Neural progenitor cell (in vitro differentiated cells): ENCODE results near the gene KIF2A. TPM values are rescaled to one million over a fixed set of nuclear protein-coding genes. Genes with fewer than 3 reads are reported as not detected.

ENCODE experiments used
- DNase-seq: peaks from one replicate; pipeline ENCODE4 v3.0.0-alpha.2; 2016; ENCODE audit warnings: low spot score
- H2AFZ ChIP-seq: fragments of 200-600 bp; sonication (generic); replicated peaks from 2 replicates; pipeline ENCODE4 v1.6.1; 2016; ENCODE audit warnings: antibody characterized with exemption
- H3F3A ChIP-seq: fragments of 200-600 bp; sonication (generic); 2 replicates; pipeline ENCODE4 v1.6.1; 2016; ENCODE audit warnings: antibody characterized with exemption, low read depth
- H3K27ac ChIP-seq: fragments of 200-600 bp; sonication (generic); 2 replicates; pipeline ENCODE4 v1.5.1; 2016; ENCODE audit warnings: mild to moderate bottlenecking
- H3K27me3 ChIP-seq: fragments of 200-600 bp; sonication (generic); 2 replicates; pipeline ENCODE4 v1.6.1; 2016; ENCODE audit warnings: mild to moderate bottlenecking, moderate library complexity
- H3K36me3 ChIP-seq: fragments of 200-600 bp; sonication (generic); 2 replicates; pipeline ENCODE4 v1.5.1; 2016
- H3K4me1 ChIP-seq: fragments of 200-600 bp; sonication (generic); 2 replicates; pipeline ENCODE4 v1.6.1; 2016; ENCODE audit warnings: mixed run types
- H3K4me2 ChIP-seq: fragments of 200-600 bp; sonication (generic); 2 replicates; pipeline ENCODE4 v1.6.1; 2016
- H3K4me3 ChIP-seq: fragments of 200-600 bp; sonication (generic); 2 replicates; pipeline ENCODE4 v1.5.1; 2016
- H3K79me2 ChIP-seq: fragments of 200-600 bp; sonication (generic); 2 replicates; pipeline ENCODE4 v1.6.1; 2016; ENCODE audit warnings: low read depth
- H3K9ac ChIP-seq: fragments of 200-600 bp; sonication (generic); 2 replicates; pipeline ENCODE4 v1.6.1; 2016
- H3K9me3 ChIP-seq: fragments of 200-600 bp; sonication (generic); 2 replicates; pipeline ENCODE4 v1.5.1; 2016; ENCODE audit warnings: low read depth
- H4K20me1 ChIP-seq: fragments of 200-600 bp; sonication (generic); 2 replicates; pipeline ENCODE4 v1.6.1; 2016; ENCODE audit warnings: low read depth
- H3K27ac Mint-ChIP-seq: 3 replicates; pipeline ENCODE4 v1.8.0; 2021; ENCODE audit warnings: mixed read lengths
- H3K27me3 Mint-ChIP-seq: 2 replicates; pipeline ENCODE4 v1.8.0; 2022; ENCODE audit warnings: low read depth, mild to moderate bottlenecking, inconsistent platforms, moderate library complexity, mixed read lengths; ENCODE audit not compliant: insufficient read depth
- H3K36me3 Mint-ChIP-seq: 3 replicates; pipeline ENCODE4 v1.8.0; 2021; ENCODE audit warnings: mixed read lengths
- H3K4me1 Mint-ChIP-seq: 3 replicates; pipeline ENCODE4 v1.8.0; 2021; ENCODE audit warnings: mixed read lengths
- H3K4me3 Mint-ChIP-seq: 3 replicates; pipeline ENCODE4 v1.8.0; 2021; ENCODE audit warnings: mild to moderate bottlenecking, moderate library complexity, mixed read lengths
- H3K9me3 Mint-ChIP-seq: 3 replicates; pipeline ENCODE4 v1.8.0; 2020; ENCODE audit warnings: mixed read lengths
- EZH2 ChIP-seq: fragments of 200-600 bp; sonication (generic); IDR thresholded peaks from 2 replicates; pipeline ENCODE4 v1.6.1; 2017; ENCODE audit warnings: antibody characterized with exemption, mild to moderate bottlenecking, moderate library complexity
- EZH2phosphoT487 ChIP-seq: fragments of 200-600 bp; sonication (generic); IDR thresholded peaks from 2 replicates; pipeline ENCODE4 v1.6.1; 2017; ENCODE audit warnings: antibody characterized with exemption
- total RNA-seq: library from RNA; depleted of rRNA; stranded (reverse); fragments of >200 nt; gene quantifications from 2 replicates; pipeline ENCODE4 v1.2.3, GENCODE V29; 2015; ENCODE audit warnings: low replicate concordance
- TF ChIP-seq, protein P1 (sequence below): fragments of 200-600 bp; sonication (generic); IDR thresholded peaks from 2 replicates; pipeline ENCODE4 v1.5.1; 2017; ENCODE audit warnings: antibody characterized with exemption, mild to moderate bottlenecking

Gene KIF2A
- total RNA-seq, 1 donor from 2014 or later: 114 TPM

DNA sequence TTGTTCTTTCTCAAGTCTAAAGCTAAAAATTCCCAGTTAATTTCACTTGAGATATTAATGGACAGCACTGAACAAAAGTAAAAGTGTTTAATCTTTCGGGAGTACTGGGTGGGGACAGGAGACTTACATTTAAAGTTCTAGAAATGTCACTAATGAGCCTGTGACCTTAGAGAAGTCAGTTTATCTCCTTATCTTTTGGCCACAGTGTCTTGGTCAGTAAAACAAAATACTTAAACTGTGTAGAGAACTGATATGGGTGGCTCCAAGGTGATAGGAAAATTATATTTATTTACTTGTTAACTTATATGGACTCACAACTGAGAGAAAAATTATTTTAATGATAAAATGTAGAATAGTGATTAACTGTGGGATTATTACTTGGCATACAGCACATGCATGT lies 115.4 kb downstream of the KIF2A start:
- H3K9ac ChIP-seq: no peak overlapping the region
- Mint-ChIP-seq H3K27ac (no peak overlapping the region), H3K9me3 (no peaks in the 10 kb centered on the region), H3K27me3 (peaks cover 2% of the 10 kb centered on the region), H3K4me3 (no peak overlapping the region), H3K4me1 (no peaks in the 10 kb centered on the region), H3K36me3 (peaks cover 4% of the 10 kb centered on the region)
- DNase-seq: no peak
- no peaks in the 10 kb centered on the region for H3K4me1 ChIP-seq
- H3K27me3 ChIP-seq: no peaks in the 10 kb centered on the region
- H3K27ac ChIP-seq: no peak overlapping the region
- no peak overlapping the region for H3K4me3 ChIP-seq
- no peaks in the 10 kb centered on the region for H3F3A ChIP-seq
- no peaks in the 10 kb centered on the region for H3K36me3 ChIP-seq
- no peak overlapping the region for H3K4me2 ChIP-seq
- H3K9me3 ChIP-seq: no peaks in the 10 kb centered on the region
- TF ChIP-seq EZH2 (no peak), EZH2phosphoT487 (no peak)
- TF ChIP-seq, protein P1, sequence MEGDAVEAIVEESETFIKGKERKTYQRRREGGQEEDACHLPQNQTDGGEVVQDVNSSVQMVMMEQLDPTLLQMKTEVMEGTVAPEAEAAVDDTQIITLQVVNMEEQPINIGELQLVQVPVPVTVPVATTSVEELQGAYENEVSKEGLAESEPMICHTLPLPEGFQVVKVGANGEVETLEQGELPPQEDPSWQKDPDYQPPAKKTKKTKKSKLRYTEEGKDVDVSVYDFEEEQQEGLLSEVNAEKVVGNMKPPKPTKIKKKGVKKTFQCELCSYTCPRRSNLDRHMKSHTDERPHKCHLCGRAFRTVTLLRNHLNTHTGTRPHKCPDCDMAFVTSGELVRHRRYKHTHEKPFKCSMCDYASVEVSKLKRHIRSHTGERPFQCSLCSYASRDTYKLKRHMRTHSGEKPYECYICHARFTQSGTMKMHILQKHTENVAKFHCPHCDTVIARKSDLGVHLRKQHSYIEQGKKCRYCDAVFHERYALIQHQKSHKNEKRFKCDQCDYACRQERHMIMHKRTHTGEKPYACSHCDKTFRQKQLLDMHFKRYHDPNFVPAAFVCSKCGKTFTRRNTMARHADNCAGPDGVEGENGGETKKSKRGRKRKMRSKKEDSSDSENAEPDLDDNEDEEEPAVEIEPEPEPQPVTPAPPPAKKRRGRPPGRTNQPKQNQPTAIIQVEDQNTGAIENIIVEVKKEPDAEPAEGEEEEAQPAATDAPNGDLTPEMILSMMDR: no peak
- peaks cover 100% of the 10 kb centered on the region for H3K79me2 ChIP-seq
- no peak overlapping the region for H2AFZ ChIP-seq
- H4K20me1 ChIP-seq: peaks cover 6% of the 10 kb centered on the region

DNA sequence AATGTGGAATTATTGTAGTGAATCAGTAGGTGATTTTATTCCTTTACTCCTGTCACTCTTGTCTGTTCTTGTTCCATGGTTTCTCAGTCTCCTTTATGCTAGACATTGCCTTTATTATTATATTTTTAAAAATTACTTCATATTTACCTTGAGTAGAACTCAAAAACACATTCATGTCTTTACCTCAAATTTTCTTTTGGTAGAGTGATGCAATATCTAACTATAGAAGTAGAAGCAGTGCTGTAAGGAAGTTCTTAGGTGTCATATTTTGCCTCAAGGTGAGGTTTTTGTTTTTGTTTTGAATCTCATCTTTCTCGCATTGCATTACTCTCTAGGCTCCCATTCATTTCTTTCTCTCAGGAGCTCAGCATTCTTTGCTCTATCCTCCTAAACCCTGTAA lies 118.8 kb downstream of the KIF2A start:
- Histone ChIP-seq H3K27ac (no peak overlapping the region), H3K36me3 (no peaks in the 10 kb centered on the region), H3F3A (no peaks in the 10 kb centered on the region), H3K4me3 (no peak overlapping the region), H3K79me2 (peaks cover 100% of the 10 kb centered on the region), H3K9me3 (no peaks in the 10 kb centered on the region), H2AFZ (no peak overlapping the region), H3K4me1 (no peaks in the 10 kb centered on the region), H3K27me3 (no peaks in the 10 kb centered on the region), H3K4me2 (no peak overlapping the region), H3K9ac (no peak overlapping the region), H4K20me1 (peaks cover 1% of the 10 kb centered on the region)
- peaks cover 4% of the 10 kb centered on the region for H3K36me3 Mint-ChIP-seq
- H3K4me3 Mint-ChIP-seq: no peak overlapping the region
- H3K9me3 Mint-ChIP-seq: no peaks in the 10 kb centered on the region
- H3K27ac Mint-ChIP-seq: no peak overlapping the region
- DNase-seq: no peak
- no peaks in the 10 kb centered on the region for H3K27me3 Mint-ChIP-seq
- TF ChIP-seq EZH2phosphoT487 (no peak), EZH2 (no peak)
- TF ChIP-seq, protein P1: no peak
- no peaks in the 10 kb centered on the region for H3K4me1 Mint-ChIP-seq

DNA sequence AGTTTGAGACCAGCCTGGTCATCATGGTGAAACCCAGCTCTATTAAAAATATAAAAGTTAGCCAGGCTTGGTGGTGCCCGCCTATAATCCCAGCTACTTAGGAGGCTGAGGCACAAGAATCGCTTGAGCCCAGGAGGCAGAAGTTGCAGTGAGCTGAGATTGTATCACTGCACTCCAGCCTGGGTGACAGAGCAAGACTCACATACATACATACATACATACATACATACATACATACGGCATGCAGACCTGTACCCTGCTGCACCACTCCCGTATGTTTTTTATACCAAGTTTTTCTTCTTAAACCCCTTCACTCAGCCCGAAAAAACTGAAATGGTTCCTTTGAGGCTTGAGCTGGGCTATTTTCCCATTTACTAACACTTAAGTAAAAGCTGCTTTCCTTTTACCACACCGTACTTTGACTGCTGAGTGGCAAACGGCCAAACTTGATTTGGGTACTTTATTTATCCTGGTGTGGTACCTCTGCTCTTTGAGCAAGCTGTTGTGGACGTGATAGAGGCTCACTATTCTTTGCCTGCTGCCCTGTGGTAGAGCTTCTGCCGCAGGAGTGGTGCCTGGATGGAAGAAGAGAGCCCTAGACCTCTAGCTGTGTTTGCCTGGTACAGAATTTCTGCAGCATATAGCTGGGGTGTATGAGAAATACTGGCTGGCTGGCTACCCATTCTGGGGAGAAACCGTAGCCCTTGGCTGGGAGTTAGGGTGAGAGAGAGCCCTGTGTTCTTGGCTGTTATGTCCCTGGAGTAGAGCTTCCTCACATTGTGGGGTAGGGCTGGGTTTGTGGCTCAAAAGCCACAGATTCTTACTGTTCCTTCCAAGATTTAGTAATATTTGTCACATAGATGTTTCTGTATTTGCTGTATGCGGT lies 126.0 kb downstream of the KIF2A start:
- H3K9me3 ChIP-seq: no peaks in the 10 kb centered on the region
- H3K4me3 Mint-ChIP-seq: no peak overlapping the region
- H3K27ac Mint-ChIP-seq: no peak overlapping the region
- no peaks in the 10 kb centered on the region for H3K27me3 Mint-ChIP-seq
- TF ChIP-seq, protein P1: no peak
- TF ChIP-seq EZH2phosphoT487 (no peak), EZH2 (no peak)
- H3K4me3 ChIP-seq: no peak overlapping the region
- H3K27me3 ChIP-seq: no peaks in the 10 kb centered on the region
- no peaks in the 10 kb centered on the region for H3K36me3 Mint-ChIP-seq
- no peak overlapping the region for H3K4me2 ChIP-seq
- no peak overlapping the region for H3K9ac ChIP-seq
- H3F3A ChIP-seq: no peaks in the 10 kb centered on the region
- peaks cover 97% of the 10 kb centered on the region for H3K79me2 ChIP-seq
- H3K4me1 Mint-ChIP-seq: no peaks in the 10 kb centered on the region
- H2AFZ ChIP-seq: no peak overlapping the region
- DNase-seq: no peak
- H3K36me3 ChIP-seq: no peaks in the 10 kb centered on the region
- H3K4me1 ChIP-seq: no peaks in the 10 kb centered on the region
- H4K20me1 ChIP-seq: peaks cover 11% of the 10 kb centered on the region
- H3K27ac ChIP-seq: no peak overlapping the region
- no peaks in the 10 kb centered on the region for H3K9me3 Mint-ChIP-seq
